GM19035 (cell line): Measurements from ENCODE around the gene CRMP1.

Experiments used
- ATAC-seq: cut with Tn5 transposase; IDR thresholded peaks from one replicate; pipeline ENCODE4 v1.9.1; 2021; ENCODE audit not compliant: unreplicated experiment

The CRMP1 gene

DNA sequence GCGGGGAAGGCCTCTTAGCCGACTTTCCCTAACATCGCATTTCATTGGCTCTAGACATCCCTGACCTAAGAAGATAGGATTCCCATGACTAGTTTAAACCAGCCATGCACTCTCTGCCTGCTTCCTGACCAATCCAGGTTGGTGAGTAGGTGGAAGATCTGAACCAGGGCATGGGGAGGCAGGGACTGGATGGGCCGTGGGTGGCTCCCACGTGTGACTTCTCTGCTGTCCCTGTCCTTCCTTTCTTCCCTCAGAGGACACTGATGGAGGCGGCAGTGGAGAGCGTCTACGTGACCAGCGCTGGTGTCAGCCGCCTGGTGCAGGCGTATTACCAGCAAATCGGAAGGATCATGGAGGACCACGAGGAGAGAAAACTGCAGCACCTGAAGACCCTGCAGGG lies 91.2 kb downstream of the CRMP1 start:
- ATAC-seq, result no peak

DNA sequence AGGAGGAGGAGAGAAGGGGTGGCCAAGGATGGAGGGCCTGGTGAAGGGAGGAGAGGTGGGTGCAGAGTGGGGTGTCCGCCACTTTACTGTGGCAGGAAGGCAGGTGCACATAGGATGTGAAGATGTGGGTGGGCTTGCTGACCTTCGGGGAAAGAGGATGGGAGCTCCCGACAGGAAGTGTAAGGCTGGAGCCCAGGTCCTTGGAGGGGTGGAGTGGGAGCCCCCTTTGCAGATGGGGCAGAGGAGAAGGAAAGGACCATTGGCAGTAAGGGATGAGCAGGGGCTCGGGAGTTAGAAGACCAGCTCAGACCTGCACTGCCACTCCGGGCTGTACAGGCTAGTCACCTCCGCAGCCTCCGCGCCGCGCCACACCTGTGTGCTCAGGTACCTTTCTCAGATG lies 92.4 kb downstream of the CRMP1 start:
- ATAC-seq, result no peak

DNA sequence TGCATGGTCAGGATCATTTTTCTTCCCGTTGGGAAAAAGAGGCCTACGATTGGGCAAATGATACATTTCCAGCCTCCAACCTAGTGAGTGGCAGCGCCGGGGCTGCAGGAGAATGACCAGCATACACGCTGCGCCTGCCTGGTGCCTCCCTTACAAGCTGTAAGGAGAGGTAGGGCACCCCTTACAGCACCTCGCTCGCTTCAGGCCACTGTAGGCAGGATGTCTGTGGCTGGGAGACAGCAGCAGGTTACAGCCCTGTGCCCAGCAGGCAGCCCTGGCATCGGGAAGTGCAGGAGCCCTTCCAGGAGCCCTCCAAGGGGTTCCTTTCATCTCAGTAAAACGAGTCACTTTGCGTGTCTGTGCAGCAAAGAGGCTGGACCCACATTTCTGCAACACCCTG lies 93.5 kb downstream of the CRMP1 start:
- ATAC-seq, result no peak

DNA sequence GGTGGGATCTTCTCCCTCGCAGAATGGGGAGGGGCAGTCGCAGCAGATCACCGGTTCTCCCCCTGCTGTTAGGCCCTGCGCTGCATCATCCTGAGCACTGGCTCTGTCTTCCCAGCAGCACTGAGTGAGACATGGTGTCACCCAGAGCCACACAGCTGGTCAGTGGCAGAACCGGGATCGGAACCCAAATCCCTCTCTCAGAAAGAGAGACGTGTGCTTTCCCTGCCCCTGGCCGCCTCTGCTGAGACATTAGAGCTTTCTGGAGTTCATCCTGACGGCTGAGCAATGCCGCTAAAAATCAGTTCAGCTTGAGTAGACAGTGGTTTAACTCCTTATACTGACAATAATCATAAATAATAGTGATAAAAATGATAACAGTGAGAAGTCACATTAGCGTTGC lies 93.9 kb downstream of the CRMP1 start:
- no peak for ATAC-seq

DNA sequence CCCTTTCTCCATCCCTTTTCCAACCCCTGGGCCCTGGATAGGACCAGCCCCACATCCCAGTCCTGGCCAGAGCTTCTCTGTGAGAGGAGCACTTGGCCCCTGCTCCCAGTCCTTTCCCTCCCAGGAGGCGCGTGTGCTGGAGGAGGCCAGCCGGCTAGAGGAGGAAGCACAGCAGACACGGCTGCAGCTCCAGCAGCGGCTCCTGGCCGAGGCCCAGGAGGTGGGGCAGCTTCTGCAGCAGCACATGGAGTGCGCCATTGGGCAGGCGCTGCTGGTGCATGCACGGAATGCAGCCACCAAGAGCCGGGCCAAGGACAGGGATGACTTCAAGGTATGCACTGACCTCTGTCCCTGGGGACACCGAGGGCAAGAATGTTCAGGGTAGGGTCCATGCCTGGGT lies 94.4 kb downstream of the CRMP1 start:
- ATAC-seq, result no peak

DNA sequence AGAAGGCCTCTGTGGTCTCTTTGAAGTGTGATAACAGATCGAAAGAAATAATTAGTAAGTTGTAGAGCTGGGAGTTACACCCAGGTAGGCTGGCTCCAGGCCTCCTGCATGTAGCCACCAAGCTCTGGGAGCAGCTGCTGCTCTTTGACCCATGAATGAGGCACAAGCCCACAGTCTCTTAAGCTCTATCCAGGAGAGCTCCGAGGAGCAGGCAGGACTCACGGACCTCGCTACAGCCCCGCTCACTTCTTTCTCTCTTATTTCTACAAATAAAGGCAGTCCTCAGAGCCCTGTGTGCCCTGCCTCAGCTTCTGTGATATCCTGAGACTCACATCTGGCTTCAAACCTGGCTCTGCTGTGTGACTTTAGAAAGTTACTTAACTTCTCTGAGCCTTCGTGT lies 95.0 kb downstream of the CRMP1 start:
- ATAC-seq, result no peak

DNA sequence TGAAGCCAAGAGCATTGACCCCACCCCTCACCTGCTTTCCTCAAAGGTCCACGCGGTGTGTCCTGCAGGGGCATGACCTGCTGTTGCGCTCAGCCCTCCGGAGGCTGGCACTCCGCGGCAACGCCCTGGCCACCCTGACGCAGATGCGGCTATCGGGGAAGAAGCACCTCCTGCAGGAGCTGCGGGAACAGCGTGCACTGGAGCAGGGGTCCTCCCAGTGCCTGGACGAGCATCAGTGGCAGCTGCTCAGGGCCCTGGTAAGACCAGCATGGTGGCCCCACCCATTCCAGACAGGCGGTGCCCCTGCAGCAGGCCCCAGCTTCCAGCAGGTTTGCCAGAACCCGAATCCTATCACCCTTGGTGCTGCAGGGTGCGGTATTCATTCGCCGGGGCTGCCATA lies 95.9 kb downstream of the CRMP1 start:
- no peak for ATAC-seq

DNA sequence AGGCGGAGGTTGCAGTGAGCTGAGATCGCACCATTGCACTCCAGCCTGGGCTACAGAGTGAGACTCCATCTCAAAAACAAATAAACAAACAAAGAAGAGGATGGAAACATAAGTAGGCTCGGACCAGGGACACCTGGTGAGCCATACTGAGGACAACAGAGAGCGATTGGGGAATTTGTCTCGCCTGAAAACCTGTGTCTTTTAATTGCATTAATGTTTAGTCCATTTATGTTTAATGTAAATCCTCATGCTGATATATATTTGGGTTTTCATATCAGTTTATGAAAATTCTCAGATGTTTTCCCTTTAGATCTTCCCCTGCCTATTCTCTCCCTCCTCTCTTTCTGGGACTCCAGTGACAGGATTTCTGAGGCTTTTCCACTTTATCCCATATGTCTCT lies 97.3 kb downstream of the CRMP1 start:
- ATAC-seq, result no peak

DNA sequence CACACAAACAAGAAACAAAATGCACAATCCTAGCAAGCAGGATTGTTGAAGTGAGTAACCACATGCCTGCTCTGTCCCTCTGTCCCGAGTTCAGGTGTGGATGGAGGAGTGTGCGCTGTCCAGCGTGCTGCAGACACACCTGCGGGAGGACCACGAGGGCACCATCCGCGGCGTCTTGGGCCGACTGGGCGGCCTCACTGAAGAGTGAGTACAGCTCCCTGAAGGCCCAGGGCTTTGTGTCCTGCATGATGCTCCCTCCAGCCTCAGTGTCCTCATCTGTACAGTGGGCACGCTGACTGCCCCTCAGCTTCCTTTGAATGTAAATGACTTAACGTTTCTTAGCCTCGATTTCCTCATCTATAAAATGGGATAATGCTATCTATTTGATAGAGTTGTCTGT lies 99.4 kb downstream of the CRMP1 start:
- no peak for ATAC-seq

DNA sequence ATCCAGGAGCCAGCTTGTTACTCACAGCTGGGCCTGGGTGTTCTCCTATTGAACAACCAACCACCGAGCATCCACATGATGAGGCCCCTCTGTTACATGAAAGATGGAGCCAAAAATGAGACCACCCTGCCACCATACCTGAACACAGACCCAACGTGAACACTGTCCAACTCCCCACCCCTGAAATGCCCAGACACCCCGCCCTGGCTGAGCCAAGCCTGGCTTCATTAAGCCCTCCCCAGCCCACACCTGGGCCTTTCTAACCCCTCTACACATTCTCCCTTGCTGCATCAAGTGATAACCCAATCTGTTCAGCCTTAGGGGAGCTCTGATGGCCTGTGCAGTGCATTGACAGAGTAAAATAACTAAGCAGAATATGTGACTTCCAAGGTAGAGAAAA lies 101.2 kb downstream of the CRMP1 start:
- ATAC-seq, result no peak

DNA sequence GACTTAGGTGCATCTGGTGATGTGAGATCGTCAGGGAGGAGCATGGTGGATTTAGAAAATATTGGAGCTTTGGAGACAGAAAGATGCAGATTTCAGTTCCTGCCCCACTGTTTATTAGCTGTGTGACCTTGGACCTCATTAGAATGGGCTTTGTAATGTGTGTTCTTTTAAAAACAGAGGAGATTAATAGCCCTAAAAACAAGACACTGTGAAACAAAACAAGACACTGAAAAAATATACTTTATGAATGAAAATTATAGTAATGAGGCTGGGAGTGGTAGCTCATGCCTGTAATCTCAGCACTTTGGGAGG lies 102.4 kb downstream of the CRMP1 start:
- ATAC-seq, result no peak

DNA sequence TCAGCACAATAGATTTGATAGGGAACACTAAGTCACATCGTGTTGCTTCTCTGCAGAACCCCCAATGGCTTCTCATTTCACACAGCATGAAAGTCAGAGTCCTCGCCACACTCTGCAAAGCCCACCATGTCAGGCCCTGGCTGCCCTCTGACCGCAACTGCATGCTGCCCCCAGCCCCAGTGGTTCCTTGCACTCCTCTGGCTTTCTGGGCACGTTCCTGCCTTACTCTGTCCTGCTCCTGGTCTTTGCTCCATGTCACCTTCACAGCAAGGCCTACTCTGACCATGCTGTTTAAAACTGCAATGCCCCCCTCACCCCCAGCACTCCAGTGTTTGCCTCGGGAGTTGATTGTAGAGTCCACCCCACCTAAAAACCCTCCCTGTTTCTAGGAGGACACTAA lies 103.7 kb downstream of the CRMP1 start:
- ATAC-seq, result no peak

DNA sequence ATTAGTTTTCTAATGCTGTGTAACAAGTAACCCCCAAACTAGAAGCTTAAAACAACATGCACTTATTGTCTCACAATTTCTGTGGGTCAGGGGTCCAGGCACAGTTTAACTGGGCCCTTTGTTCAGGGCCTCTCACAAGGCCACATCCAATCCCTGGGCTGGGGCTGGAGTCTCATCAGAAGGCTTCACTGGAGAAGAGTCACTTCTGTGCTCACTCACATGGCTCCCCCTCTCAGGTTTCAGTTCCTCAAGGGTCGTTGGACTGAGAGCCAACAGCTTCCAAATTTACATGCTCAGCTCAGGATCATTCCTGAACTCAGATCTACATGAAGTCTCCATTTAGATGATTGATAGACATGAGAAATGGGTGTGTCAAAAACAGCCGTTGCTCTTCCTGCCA lies 104.7 kb downstream of the CRMP1 start:
- ATAC-seq, result no peak

DNA sequence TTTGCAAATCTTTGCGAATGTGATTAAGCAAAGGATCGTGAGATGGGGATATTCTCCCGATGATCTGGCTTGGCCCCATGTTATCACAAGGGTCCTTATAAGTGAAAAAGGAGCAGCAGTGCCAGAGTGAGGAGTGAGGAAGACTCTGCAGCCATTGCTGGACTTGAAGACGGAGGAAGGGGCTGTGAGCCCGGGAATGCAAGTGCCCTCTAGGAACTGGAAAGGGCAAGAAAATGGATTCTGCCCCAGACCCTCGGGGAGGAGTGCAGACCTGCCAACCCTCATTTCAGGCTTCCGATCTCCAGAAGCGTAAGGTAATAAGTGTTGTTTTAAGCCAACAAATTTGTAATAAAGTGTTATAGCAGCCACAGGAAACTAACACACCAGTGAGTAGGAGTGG lies 105.6 kb downstream of the CRMP1 start:
- ATAC-seq, result no peak

DNA sequence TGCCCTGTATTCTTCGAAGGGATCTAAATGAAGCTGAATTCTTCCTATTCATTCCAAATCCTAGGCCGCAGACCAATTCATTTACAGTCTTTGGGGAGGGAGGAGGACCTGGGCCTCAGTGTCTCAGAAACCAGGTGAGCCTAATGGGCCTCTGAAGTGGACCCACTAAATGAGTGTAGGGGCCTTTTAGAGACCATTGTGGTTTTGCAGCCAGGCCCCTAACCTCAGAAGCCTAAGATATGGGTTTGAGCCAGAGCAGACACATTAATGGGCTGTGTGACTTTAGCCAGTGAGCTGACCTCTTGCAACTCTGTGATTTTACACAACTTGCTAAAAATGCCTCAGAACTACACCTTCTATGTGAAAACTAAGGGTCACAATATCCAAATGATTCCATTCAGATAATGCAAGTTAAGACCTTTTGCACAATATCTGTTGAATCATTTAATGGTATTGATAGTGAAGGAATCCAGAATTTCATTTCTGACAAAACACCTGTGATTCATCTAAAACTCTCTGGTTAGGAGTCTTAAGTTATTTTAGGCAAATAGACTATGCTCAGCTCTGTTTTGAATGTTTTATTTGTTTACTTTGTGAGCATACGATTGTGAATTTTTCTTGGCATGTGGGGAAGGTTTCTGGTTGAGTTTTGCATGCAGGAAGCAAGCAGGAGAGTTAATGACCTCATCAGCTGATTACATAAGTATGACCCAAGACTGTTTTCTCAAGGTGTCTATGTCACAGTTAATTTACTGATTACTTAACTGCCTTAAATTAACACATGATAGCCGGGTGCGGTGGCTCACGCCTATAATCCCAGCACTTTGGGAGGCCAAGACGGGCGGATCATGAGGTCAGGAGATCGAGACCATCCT lies 106.8 kb downstream of the CRMP1 start:
- no peak for ATAC-seq

DNA sequence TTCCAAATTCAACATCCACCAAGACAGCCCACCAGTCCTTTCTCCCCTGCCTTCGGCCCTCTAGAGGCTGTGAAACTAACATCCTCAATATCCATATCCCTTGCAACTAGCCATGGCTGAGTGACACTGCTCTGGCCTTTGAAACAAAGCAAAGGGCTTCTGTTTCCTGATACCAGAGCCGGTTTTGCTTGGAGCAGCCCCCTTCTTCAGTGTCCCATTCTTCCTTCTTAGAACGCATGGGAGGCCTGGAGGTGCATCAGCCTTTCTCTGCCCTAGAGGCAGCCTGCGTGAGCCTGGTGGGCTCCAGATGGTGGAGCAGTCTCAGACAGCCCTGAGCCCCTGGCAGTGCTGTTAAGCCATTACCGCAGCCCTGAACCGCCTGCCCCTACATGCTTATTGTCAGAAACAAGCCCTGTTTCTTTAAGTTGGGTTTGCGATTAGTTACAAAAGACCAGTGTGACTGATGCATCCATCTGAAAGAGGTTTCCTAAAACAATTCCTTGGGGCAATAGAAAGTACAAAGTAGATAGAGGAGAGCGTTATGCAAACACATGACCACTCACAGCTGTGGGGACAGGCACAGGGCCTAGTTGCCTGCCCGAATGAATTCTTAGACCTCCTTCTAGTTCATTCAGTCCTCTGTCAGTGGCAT lies 107.8 kb downstream of the CRMP1 start:
- no peak for ATAC-seq

DNA sequence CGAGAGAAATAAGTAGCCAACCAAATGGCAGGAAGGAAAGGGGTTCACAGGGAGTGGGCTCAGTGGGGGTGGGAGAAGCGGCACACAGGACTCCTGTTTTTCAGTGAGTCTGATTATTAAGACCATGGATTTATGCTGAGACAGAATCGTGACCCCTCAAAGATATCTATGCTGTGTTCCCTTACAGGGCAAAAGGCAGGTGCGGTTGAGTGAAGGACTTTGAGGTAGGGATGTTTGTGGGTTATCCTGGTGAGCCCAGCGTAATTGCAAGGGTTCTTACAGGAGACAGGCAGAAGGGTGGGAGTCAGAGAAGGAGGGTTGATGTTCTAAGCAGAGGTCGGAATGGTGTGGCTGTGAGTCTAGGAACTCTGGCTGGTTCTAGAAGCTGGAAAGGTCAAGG lies 108.9 kb downstream of the CRMP1 start:
- no peak for ATAC-seq

DNA sequence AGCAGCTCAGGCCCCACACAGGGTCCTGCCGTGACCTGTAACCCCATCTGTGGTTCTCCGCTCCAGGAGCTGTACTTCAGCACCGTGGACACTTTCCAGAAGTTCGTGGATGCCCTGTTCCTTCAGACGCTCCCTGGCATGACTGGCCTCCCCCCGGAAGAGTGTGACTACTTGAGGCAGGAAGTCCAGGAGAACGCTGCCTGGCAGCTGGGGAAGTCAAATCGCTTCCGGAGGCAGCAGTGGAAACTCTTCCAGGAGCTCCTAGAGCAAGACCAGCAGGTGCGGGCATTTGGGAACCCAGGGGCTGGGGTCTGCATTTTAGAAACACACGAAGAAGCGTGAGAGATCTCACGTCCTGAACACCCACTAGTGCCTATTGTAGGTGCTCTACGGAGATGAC lies 109.4 kb downstream of the CRMP1 start:
- ATAC-seq, result no peak

DNA sequence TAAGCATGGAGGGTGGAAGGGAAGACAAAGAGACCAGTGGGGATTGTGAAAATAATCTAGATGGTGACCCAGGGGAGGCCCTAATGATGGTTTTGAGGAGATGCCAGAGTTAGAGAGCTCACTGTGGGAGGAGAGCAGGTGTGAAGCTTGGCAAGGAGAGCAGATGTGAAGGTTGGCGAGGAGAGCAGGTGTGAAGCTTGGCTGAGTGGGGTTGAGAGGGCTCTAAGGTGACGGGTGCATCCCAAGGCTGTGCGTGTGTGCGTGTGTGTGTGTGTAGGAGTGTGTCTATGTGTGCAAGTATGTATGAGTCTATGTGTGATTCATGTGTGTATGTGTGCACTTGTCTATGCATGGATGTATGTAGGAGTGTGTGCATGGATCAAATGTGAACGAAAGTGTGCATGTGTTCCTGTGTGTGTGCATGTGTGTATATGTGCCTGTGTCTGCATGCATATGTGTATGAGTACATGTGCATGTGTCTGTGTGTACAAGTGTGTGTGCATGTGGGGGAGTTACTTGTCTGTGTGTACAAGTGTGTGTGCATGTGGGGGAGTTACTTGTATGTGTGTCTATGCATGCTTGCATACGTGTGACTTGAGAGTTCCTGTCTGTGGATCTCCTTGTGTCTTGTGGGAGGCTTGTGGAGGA lies 109.9 kb downstream of the CRMP1 start:
- no peak for ATAC-seq

DNA sequence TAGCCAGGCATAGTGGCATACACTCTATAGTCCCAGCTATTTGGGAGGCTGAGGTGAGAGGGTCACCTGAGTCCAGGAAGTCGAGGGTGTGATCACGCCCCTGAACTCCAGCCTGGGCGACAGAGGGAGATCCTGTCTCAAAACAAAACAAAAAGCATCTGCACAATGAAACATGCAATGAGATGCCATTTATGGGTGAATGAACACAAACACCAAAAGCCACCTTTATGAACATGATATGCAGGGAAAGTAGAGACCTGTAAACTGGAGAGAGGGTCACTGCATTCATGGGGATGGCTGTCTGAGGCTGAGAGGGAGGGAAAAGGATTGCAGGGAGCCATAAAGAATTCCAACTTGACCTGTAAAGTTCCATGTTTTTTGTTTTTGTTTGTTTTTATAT lies 111.2 kb downstream of the CRMP1 start:
- no peak for ATAC-seq

DNA sequence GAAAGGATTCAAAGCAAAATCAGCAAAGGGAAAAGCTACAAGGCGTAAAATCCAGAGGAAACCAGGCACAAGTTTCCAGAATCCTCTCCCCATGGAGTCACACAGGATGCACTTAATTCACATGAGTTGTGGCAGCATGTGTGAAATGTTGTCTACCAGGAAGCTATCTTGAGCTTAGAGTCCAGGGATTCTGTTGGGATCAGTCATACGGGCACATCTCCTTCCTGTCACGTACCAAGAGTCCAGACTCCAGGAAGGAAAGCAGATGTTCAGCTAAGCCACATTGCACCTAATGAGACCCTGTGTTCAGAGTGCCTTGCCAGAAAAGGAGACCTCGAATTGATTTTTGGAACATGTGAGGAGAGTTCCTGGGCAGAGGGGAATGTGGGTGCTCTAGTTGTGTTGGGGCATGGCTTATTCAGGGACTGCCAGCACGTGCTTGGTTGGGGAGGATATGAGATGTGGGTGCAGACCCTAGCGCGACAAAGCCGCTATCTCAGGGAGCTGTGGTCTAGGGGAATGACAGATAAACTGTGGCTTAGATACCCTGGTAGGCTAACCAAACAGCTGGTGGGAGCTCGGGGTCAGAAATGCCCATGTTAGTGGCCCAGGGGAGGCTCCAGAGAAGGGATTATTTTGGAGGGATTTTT lies 111.9 kb downstream of the CRMP1 start:
- ATAC-seq, result no peak

DNA sequence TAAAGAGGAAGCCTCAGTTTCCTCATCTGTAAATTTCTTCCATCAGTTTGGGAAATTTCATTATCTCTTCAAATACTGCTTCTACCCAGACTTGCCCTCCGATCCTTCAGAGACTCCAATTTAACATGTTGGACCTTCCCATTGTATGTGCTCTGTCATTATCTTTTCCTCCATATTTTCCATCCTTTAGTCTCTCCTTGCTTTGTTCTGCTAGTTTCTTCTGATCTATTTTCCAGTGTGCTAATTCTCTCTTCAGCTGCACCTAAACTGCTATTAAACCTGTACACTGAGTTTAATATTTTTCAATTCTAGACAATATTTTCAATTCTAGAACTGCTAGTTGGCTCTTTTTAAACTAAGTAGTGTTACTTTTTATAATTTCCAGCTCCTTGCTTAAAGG lies 116.4 kb downstream of the CRMP1 start:
- ATAC-seq, result no peak
